HepG2 (cell line): ENCODE data around the gene TNS1. TPM values are rescaled to one million over a fixed set of nuclear protein-coding genes. Genes with fewer than 3 reads are reported as not detected.

Source experiments
- ATAC-seq: fragments of 200-7000 bp; cut with Tn5 transposase; 3 replicates; pipeline ENCODE4 v1.9.1; 2020; ENCODE audit warnings: mild to moderate bottlenecking, moderate library complexity
- BruUV-seq: library from RNA; stranded (reverse); fragments of 400-500 nt; replicated peaks from 2 replicates; lab custom pipeline; 2021; lab: Mats Ljungman, UMichigan
- CTCF ChIA-PET: fragments of 300-600 bp; formaldehyde crosslinking; extraction: SDS; loops from one replicate; lab custom pipeline; 2021; ENCODE audit warnings: low total read pairs, inconsistent platforms, low intra/inter-chr PET ratio; lab: Yijun Ruan, JAX
- POLR2A ChIA-PET: fragments of 350-600 bp; sonication (Branson Sonifier 250); formaldehyde crosslinking; loops from one replicate; lab custom pipeline; 2020; ENCODE audit warnings: antibody characterized with exemption, inconsistent platforms; lab: Yijun Ruan, JAX
- DNase-seq: peaks from one replicate; pipeline ENCODE4 v3.0.0-alpha.2; 2015; ENCODE audit warnings: low spot score
- FAIRE-seq: peaks from 3 replicates; lab custom pipeline; 2011; peaks lifted over from hg19 to GRCh38; lab: Jason Lieb, UNC
- H2AFZ ChIP-seq: one replicate; pipeline ENCODE4 v1.6.1; 2011; ENCODE audit warnings: low read length, inconsistent platforms
- H3K27ac ChIP-seq: fragments of 300-600 bp; 3 replicates; pipeline ENCODE4 v1.8.0; 2011; ENCODE audit warnings: mixed run types, mild to moderate bottlenecking, mixed read lengths, low read length, inconsistent platforms; ENCODE audit not compliant: insufficient read depth; ENCODE audit errors: extremely low read length
- H3K27me3 ChIP-seq, 2 experiments: fragments of 200-600 bp in 1 of 2; 2 replicates in 1 of 2; 3 replicates in 1 of 2; pipeline versions ENCODE4 v1.6.0 to v1.8.0; 2011; ENCODE audit warnings: low read length in 2 of 2, mild to moderate bottlenecking in 2 of 2, moderate library complexity in 2 of 2, inconsistent platforms in 1 of 2; ENCODE audit not compliant: insufficient read depth in 2 of 2, control insufficient read depth in 1 of 2
- H3K36me3 ChIP-seq, 2 experiments: fragments of 200-600 bp in 1 of 2; replicated peaks in 1 of 2; 2 replicates in 1 of 2; 3 replicates in 1 of 2; pipeline versions ENCODE4 v1.5.1 to v1.8.0; 2011; ENCODE audit warnings: low read length in 2 of 2, inconsistent platforms in 1 of 2; ENCODE audit not compliant: insufficient read depth in 2 of 2, control insufficient read depth in 1 of 2
- H3K4me1 ChIP-seq: 2 replicates; pipeline ENCODE4 v1.5.1; 2012; ENCODE audit warnings: low read length, inconsistent platforms; ENCODE audit not compliant: insufficient read depth
- H3K4me2 ChIP-seq: 2 replicates; pipeline ENCODE4 v1.6.0; 2011; ENCODE audit warnings: low read depth, low read length, inconsistent platforms
- H3K4me3 ChIP-seq, 3 experiments: fragments of 200-600 bp in 1 of 3; sonication (generic), shearing (Covaris generic) in 1 of 3; replicated peaks in 1 of 3; 2 replicates each; pipeline ENCODE4 v1.5.1; 2011 to 2016; ENCODE audit warnings: low read length in 3 of 3, inconsistent platforms in 2 of 3, low read depth in 2 of 3, mild to moderate bottlenecking in 2 of 3, control low read depth in 1 of 3, mixed read lengths in 1 of 3; ENCODE audit not compliant: insufficient read depth in 1 of 3
- H3K79me2 ChIP-seq: one replicate; pipeline ENCODE4 v1.6.1; 2011; ENCODE audit warnings: low read length, inconsistent platforms; ENCODE audit not compliant: insufficient read depth
- H3K9ac ChIP-seq: 2 replicates; pipeline ENCODE4 v1.6.0; 2011; ENCODE audit warnings: mild to moderate bottlenecking, low read depth, low read length, inconsistent platforms; ENCODE audit not compliant: insufficient read depth
- H3K9me3 ChIP-seq: 2 replicates; pipeline ENCODE4 v1.5.1; 2012; ENCODE audit warnings: mild to moderate bottlenecking, low read length
- H4K20me1 ChIP-seq: 2 replicates; pipeline ENCODE4 v1.6.0; 2011; ENCODE audit warnings: inconsistent platforms, mild to moderate bottlenecking, low read length, moderate library complexity; ENCODE audit not compliant: insufficient read depth
- CSRNP1 ChIP-seq: sonication (generic); formaldehyde crosslinking; IDR thresholded peaks from 2 replicates; pipeline ENCODE4 v1.8.1; 2023; ENCODE audit warnings: mild to moderate bottlenecking, missing genetic modification reagents
- FOXC1 ChIP-seq: sonication (generic); formaldehyde crosslinking; IDR thresholded peaks from 2 replicates; pipeline ENCODE4 v1.8.0; 2022; ENCODE audit warnings: mild to moderate bottlenecking, missing genetic modification reagents, borderline replicate concordance
- HMG20A ChIP-seq: IDR thresholded peaks from 2 replicates; pipeline ENCODE4 v1.6.1; 2016; ENCODE audit warnings: borderline replicate concordance
- JUN ChIP-seq: sonication (generic); formaldehyde crosslinking; IDR thresholded peaks from 2 replicates; pipeline ENCODE4 v1.4.0; 2020; ENCODE audit warnings: mild to moderate bottlenecking, missing genetic modification reagents
- MBNL3 ChIP-seq: fragments of 250-450 bp; sonication (Bioruptor Pico); conservative IDR thresholded peaks from 2 replicates; pipeline ENCODE4 v1.8.0; 2022; ENCODE audit warnings: mild to moderate bottlenecking, inconsistent platforms
- PPARG ChIP-seq: conservative IDR thresholded peaks from 2 replicates; pipeline ENCODE4 v1.6.1; 2016; ENCODE audit warnings: missing biosample characterization, missing genetic modification reagents
- SYNCRIP ChIP-seq: fragments of 200-400 bp; formaldehyde crosslinking; IDR thresholded peaks from 2 replicates; pipeline ENCODE4 v1.6.1; 2018; ENCODE audit warnings: mild to moderate bottlenecking, low read depth, low read length; ENCODE audit not compliant: insufficient read depth
- TCF7 ChIP-seq: sonication (generic); IDR thresholded peaks from 2 replicates; pipeline ENCODE4 v1.6.1; 2016; ENCODE audit warnings: antibody characterized with exemption, low read depth
- ZNF20 ChIP-seq: sonication (generic); formaldehyde crosslinking; IDR thresholded peaks from 2 replicates; pipeline ENCODE4 v1.4.0; 2020; ENCODE audit warnings: mild to moderate bottlenecking, moderate library complexity, missing genetic modification reagents
- WGBS: methylation state at CpG from one replicate; pipeline ENCODE4 v1.1.6; 2017; ENCODE audit warnings: low lambda C conversion rate; 5-methylcytosine and 5-hydroxymethylcytosine counted together
- in situ Hi-C: cut with HindIII; loops from 2 replicates; pipeline ENCODE4 v1.10.0; 2017; ENCODE audit warnings: low pct_unique_long_range_greater_than_20kb; ENCODE audit not compliant: extremely low pct_ligation_motif_present
- intact Hi-C: fragments of 100-400 bp; cut with micrococcal nuclease; formaldehyde crosslinking; loops from one replicate; pipeline ENCODE4 v1.10.0; 2022; ENCODE audit not compliant: unreplicated experiment
- polyA plus RNA-seq, 8 experiments: library from polyadenylated mRNA; depleted of rRNA in 3 of 8; stranded (reverse) in 7 of 8; unstranded in 1 of 8; fragments of >200 nt; fragmentation: Illumina TruSeq in 4 of 8; extraction: Trizol in 4 of 8; gene quantifications; 2 replicates each; pipeline versions ENCODE4 v1.2.1 to v1.2.3, GENCODE V29; 2011 to 2016; ENCODE audit warnings: low read depth in 4 of 8, missing spikeins in 1 of 8, mixed read lengths in 1 of 8; ENCODE audit not compliant: insufficient read depth in 1 of 8
- total RNA-seq, 5 experiments: library from RNA; depleted of rRNA; stranded (reverse); fragments of >200 nt; fragmentation: Illumina TruSeq; extraction: Trizol; gene quantifications; 2 replicates each; pipeline ENCODE4 v1.2.3, GENCODE V29; 2016; ENCODE audit warnings: low read depth in 1 of 5

Gene TNS1
- total and polyA plus RNA-seq, 2 of the 13 experiments (the other 11 are each of a cell fraction or from before 2014, with no cell fraction given) = 1.9 to 118 TPM

DNA sequence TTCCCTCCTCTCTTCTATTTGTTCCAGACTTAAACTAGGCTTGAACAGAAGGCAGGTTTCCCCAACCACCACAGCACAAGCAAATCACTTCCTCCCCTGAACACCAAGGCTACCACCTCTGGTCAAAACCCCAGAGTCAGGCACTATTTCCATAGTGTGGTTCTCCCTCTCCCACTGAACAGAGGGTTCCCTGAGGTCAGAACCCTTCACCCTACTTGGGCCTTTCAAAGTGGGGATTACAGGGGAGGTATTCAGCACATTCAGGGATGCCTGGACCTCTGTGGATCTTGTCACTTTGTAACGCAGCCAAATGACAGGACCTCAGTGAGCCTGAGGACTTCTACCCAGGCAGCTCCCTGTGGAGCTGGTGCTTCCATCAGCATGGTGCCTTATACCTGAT lies 88.7 kb downstream of the TNS1 start:
- no peak for TF ChIP-seq SYNCRIP
- no peak for TF ChIP-seq MBNL3 (CRISPR knock-in tag)
- TF ChIP-seq HMG20A (CRISPR knock-in tag) = no peak
- no peak for TF ChIP-seq JUN (CRISPR knock-in tag)
- TF ChIP-seq CSRNP1 (CRISPR knock-in tag) = no peak
- TF ChIP-seq PPARG = no peak
- no peak for TF ChIP-seq ZNF20 (CRISPR knock-in tag)
- TF ChIP-seq FOXC1 = no peak
- TF ChIP-seq TCF7 = no peak
- DNase-seq (no peak), FAIRE-seq (no peak), ATAC-seq (no peak)
- Histone ChIP-seq H3K79me2 (no peaks in the 10 kb centered on the region), H3K27ac (no peak overlapping the region), H3K27me3 (no peaks in the 10 kb centered on the region), H3K9ac (no peak overlapping the region), H3K36me3 (peaks cover 5 to 10% of the 10 kb centered on the region in 2 experiments; a peak in 2 of 5 replicates), H3K4me3 (no peak overlapping the region), H4K20me1 (no peaks in the 10 kb centered on the region), H3K4me1 (peaks cover 83% of the 10 kb centered on the region), H3K9me3 (no peaks in the 10 kb centered on the region), H3K4me2 (no peak overlapping the region), H2AFZ (no peak overlapping the region)
- intact Hi-C loops (no loop called here), in situ Hi-C loops (no loop called here)
- CTCF ChIA-PET = no interaction called here
- BruUV-seq = no TSS peak
- POLR2A ChIA-PET = no interaction called here
- 83% methylated on average over 1 of the region's 1 CpG for WGBS
